ENCODE results near the gene LEF1. TPM values are rescaled to one million over a fixed set of nuclear protein-coding genes. Genes with fewer than 3 reads are reported as not detected.

Gene LEF1
- 0.20 TPM in 1 of 2 replicates, not detected in the other for total RNA-seq

GRCh38 chr4:108168671-108169523 lies at the start of gene LEF1:
Gene LEF1 (minus strand): TSS chr4:108168932. CDS start chr4:108167767, 1,165 bp downstream.

Other genes starting within 250 kb of the LEF1 start
- gene CYP2U1, start 237.4 kb downstream of the LEF1 start, total RNA-seq = 15.9 and 17.1 TPM in 2 replicates
- 12.1 and 13.9 TPM in 2 replicates for gene HADH, start 179.0 kb downstream of the LEF1 start, total RNA-seq

Data from smooth muscle cell of the pulmonary artery (primary cell).